Activated CD8-positive, alpha-beta memory T cell treated with anti-CD3 and anti-CD28 coated beads, Interleukin-2, amount 50 U/mL, for 24 hours (primary cell): ENCODE measurements around the gene PON2.

Experiments used
- DNase-seq: peaks from one replicate; pipeline ENCODE4 v3.0.0-alpha.2; 2020; ENCODE audit errors: extremely low read depth

Gene PON2

DNA sequence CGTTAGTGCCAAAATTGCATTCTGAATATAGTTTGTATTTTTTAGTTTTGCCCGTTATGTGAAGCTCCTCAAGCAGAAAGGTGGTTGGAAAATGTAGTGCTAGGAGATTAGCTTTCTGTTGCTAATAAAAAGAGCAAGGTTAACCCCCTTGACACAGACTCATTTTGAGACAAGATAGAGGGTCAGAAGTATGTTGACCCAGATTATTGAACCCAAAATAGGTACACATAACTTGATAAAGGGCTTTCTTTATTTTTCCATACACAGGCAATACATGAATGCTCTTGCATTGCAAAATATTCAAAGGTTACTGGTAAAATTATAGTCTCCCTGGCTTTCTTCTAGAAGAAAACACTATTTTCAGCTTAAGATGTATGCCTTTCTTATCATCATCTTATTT is 10.0 kb upstream of the PON2 start:
- no peak for DNase-seq

DNA sequence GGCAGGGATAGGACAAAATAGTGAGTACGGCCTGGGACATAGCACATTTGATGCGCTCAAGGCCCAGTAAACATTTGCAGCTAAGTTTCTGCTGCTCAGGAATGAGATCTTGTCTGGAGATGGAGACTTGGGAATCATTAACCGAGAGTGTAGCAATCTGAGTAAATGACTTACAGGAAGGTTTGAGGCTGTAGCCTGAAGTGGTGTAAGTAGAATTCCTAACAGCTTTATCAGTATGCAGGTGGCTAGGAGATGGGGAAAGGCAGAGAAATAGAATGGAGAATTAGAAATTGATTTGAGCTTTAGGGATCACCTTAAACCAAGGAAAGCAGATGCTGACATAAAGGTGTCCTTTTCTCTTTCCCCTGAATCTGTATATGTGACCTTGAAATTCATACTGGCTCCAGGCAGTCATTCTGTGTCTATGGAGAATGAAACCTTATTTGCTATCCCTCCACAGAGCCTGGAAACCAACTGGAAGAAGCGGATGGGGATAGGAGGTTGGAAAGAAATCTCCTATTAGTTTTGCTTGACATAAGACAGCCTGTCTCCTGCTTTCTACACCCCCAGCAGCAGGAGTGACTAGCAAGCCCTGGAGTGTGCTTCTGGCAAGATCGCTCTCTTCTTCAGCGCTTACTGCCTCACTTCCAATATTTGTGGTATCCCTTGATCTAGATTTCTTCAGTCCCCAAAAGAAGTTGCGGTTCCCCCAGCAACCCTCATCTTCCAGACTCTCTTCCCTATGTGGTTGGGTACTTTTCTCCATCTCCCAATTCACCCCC is 6.4 kb upstream of the PON2 start:
- no peak for DNase-seq

DNA sequence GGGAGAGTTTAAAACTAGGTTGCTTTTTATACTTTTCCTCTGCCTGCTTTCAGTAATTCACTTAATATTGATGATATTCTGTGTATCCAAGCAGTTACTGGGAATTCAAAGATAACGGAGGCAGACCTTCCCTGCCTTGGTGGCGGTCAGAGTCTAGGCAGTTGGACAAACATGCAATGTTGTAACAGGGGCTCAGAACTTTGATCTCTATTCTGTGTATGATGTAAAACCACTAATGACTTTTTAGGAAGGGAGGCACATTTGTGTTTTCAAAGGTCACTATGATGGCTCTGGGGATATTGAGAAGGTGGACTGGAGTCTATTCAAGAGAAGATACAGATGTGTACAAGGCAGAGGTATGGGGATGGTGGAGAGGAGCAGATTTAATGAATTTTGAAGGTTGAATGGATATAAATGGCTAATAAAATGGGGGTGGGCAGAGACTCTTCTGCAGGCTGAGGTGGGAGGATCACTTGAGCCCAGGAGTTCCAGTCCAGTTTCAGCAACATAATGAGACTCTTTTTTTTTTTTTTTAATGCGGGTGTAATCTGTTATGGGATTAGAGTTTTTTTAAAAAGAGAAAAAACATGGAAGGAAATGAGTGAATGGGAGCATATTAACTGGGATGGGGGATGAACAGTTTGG is 5.7 kb upstream of the PON2 start:
- DNase-seq, result no peak

DNA sequence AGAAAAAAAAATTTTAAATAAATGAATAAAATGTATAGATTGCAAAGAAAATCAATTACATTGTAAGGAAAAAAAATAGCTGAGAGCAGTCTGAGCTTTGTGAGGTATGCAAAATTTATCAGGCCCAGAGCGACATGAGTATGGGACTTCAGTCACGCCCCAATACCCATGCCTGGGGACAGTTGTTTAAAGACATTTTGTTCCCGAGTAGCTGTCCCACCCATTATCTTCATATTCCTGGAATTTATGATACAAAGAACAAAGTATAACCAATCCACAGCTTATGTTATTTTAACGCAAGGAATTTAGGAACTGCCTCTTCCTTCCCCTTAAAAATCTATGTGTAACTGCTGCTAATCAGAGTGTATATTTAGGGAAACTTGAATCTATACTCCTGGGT is 1.6 kb upstream of the PON2 start:
- DNase-seq, result no peak

DNA sequence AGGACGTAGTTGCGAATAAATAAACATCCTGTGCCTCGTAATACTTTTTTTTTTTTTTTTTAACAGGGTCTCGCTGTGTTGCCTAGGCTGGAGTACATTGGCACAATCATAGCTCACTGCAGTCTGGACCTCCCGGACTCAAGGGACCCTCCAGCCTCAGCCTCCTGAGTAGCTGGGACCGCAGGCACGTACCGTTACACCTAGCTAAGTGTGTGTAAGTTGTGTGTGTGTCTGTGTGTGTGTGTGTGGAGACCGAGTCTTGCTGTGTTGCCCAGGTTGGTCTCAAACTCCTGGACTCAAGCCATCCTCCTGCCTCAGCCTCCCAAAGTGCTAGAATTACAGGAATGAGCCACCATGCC is 573 bp upstream of the PON2 start:
- DNase-seq, result no peak

DNA sequence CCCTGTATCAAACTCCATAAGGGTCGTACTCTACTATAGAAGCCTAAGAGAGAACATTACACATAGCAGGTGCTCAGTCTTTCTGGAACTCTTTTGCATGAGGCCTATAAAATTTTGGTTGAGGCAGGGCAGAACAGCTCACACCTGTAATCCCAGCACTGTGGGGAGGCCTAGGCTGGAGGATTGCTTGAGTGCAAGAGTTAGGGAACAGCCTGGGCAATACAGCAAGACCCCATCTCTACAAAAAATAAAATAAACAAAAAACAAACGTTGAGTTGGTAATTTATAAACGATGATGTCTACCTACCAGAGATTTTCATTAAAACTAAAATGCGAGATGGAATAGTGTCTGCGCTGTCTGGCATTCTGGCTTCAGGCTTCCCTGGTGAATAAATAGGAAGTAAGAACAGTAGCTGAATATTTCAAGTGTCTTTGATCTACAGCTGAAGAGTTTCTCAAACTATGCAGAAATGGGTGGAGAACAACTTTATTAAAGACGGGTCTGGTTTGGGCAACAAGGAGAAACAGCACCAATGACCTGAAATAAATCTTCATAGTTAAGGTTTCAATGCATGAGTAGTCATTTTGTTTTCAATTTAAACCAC is 774 bp downstream of the PON2 start:
- DNase-seq, result no peak

DNA sequence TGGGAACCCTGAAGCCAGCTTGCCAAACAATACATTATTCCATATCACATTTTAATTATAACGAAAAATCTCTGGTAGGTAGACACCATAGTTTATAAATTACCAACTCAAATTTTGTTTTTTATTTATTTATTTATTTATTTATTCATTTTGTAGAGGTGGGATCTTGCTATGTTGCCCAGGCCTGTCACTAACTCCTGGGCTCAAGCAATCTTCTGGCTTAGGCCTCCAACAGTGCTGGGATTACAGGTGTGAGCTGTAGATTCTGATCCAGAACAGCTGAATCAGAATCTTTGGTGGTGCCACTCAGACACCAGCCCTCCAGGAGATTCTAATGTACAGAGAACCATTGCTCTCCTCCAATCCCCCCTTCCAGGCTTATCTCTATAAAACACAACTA is 1.7 kb downstream of the PON2 start:
- DNase-seq, result no peak

DNA sequence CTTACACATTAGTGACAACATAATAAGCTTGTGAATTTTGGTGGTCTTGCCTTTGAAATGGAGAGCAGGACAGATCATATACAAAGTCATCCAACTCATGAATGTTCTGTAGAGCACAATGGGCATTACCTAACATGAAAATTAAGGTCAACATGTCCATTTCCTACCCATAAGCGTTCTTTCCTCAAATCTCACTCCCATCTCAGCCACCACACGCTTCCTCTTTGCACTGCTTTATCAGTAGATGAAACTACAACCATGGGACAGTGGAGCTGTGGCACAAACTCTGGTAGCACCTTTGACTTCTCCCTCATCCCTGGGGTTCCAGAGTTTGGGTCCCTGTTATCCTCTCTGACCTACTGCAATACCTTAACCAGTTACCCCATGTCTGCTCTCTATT is 2.2 kb downstream of the PON2 start:
- DNase-seq, result no peak

DNA sequence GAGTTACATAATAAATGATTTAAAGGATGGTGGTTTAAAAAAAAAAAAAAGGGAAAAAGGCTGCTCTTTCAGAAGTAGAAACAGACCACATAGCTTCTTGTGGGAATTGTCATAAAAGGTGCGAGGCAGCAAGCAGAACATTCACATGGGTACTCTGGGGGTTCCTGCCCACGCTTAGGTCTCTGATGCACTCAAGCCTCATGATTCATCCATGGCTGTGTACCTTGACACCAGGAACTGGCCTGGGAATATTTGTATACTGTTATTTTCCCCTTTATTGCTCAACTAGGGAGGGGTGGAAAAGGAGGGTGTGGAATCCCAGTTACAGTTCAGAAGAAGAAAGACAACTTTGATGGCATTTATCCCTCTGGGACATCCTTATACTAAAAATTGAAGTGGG is 4.0 kb downstream of the PON2 start:
- no peak for DNase-seq

DNA sequence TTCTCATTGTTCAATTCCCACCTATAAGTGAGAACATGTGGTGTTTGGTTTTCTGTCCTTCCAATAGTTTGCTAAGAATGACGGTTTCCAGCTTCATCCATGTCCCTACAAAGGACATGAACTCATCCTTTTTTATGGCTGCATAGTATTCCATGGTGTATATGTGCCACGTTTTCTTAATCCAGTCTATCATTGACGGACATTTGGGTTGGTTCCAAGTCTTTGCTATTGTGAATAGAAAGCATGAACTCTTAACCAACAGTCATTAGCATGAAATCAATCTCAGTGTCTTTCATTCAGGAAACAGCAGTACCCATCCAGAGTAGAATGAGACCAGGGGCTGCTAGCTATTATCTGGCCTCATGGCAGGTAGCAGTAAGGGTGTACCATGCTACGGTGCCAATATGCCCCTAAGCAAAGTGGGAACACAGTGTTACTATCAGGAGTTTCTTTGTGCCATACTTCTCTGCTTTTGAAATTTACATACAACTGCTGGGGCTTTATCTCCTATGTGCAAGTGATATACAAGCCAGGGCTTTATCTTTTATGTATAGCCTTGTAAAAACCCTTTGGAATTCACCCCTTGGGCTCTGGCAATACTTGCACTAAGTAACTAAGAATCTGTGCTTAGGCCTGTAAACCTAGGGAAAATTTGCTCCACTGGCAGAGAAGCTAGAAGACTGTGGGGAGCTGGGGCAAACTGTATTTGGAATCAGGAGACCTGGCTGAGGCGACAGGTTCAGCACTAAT is 5.4 kb downstream of the PON2 start:
- DNase-seq, result no peak

DNA sequence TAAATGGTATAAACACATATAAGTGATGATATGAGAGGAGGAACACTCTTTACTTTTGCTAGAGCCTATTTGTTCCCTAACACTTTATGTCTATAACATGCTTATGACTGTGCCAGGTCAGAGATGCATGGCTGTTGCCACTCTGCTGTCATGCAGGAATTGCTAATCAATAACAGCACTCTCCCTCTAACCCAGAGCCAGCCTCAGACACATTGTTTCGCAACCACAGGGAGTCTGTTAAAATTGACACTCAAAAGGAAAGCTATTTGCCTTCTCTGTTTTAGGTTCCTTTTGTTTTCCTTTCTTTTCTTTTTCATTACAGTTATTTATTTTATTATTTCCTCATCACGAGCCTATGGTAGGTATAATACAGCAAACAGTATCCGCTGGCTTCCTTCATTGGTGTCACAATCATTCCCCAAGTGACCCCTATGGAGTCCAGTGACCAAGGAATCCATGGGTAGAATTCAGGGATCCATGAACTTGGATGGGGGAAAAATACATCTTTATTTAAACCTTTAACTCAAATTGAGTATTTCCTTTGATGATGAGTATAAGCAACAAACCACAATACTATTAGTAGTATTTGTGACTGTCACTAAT is 6.8 kb downstream of the PON2 start:
- no peak for DNase-seq

DNA sequence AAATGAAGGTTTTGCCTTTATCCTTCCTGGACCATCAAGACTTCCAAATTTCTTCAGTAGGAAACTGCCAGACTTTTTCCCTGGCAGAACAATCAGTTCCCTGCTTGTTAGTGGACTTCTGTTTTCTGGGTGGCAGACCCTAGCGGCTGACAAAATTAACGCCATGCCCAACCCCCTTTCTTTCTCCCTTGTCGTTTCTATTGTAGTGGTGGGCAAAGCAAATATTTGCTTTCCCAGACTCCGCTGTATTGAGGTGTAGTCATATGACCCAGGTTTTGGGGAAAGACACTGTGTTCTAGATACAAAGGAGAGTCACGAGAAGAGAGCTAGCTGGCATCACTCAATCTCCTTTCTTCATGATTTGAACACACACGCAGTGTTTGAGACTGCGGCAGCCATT is 7.7 kb downstream of the PON2 start:
- DNase-seq, result no peak

DNA sequence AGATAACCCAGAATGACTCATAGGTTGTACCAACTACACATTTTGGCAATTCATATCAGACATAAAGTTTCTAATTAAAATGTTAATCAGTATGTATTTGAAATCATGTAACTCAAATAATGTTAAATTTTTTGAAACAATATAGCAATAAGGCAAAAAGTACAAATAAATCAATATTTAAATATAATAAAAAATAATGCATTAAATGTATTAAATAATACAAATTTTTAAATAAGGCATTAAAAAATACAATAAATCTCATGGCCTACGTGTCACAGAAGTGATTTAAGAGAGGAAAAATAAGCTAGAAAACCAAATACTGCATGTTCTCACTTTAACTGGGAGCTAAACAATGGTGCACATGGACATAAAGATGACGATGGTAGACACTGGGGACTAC is 9.1 kb downstream of the PON2 start:
- DNase-seq, result no peak

DNA sequence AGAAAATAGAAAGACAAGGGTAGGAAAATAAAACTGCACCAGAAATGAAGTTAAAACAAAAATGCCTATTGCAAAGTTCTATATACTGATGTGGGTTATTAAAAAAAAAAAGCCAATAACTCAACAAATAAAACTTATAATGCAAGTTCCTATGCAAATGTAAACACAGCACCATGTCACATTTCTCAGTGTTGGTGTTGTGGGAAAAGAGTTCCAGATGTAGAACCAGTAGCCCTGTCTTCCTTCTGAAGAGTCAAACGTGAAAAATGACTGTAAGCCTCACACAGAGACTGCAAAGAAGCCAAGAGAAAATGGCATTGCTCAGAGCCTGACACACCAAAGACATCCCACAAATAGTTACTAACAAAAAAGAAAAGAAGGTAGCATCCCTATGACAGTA is 10.1 kb downstream of the PON2 start:
- no peak for DNase-seq

DNA sequence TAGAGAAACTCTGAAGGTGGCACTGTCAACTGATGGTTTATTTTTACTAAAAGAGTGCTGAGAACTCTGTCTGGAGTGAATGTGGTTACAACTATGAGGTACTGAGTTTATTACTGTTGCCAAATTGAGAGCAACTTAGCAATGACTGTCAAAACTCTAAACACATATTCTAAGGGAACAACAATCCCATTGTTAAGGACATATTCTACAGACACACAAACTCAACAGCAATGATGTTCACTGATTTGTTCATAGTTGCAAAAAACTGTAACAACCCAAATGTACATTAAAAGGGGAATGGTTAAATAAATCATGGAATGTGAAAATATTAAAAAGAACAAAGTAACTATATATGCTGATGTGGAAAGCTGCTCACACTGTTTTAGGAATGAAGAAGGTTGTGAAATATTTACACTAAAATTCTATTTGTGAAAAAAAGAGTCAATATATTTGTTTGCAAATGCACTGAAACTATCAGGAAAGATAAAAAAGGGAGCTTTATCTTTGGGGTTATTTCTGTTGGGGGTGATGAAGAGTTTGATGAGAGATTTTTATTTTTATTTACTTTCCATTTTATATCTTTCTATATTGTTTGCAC is 12.9 kb downstream of the PON2 start:
- DNase-seq, result no peak

DNA sequence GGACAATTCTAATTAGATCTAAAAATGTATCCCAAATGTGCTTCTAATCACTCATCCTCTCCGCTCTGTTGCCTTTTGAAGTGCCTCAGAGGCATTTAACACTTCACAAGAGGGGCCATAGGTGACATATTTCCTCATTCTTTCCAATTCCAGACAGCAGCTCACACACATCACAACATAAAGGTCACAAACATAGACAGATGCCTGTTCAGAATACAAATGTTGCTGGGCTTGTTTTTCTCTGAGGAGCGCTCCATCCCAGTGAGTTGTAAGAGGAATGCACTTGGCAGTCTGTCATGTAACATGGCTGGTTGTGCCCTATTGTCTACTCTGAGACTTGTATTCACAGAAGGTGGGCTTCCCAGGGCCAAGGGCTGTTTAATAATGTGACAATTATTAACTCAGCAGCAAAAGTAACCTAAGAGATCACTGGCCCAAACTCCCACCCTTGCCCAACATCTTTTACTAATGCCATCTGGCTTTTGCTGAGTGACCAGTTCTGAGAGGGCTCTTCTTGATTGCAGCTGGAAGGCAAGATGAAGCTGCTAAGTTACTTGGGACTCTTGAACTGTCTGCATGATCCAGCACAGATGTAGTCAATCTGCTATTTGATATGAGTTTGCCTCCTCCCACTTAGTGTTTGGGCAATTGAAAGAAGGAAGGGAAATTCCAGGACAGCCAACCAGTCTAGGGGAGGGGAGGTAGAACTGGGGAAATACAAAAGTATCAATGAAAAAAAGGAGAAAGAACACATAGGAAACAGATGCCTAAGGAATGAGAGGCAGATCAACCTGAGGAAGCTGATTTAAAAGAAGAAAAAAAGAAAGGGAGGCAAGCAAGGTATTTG is 13.6 kb downstream of the PON2 start:
- DNase-seq, result no peak

DNA sequence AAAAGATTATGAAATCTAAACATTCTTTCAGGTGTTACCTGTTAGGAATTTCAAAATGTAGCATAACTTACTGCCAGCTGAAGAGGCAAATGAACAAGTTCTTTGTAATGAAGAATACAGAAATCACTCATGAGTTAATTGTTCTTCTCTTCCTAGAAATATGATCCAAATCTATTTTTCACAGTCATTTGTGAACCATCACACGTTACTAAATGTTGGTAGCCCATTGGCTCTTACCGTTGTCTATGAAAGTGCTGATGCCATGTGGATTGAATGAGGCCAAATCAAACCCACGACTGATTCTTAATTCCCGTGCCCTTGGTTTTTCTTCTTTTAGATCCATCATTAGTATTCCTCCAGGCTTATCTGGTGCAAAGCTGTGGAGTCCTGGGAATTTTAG is 22.8 kb downstream of the PON2 start:
- DNase-seq, result no peak

DNA sequence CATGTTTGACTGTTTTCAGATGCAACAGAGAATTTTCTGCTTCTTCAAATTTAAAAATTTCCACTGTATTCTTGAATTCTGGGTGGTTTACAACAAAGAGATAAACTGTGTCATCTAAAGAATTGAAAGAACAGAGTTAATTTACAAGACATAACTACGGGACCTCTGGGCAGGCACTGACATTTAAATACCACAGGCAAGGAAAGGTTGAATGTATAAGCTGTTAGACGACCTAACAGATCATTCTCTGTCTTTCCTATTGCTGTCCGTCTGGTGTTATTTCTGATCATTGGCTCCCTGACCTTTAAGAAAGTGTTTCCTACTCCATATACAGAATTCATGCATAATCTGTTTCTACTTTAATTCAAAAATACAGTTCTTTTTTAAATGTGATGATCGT is 23.2 kb downstream of the PON2 start:
- DNase-seq, result no peak

DNA sequence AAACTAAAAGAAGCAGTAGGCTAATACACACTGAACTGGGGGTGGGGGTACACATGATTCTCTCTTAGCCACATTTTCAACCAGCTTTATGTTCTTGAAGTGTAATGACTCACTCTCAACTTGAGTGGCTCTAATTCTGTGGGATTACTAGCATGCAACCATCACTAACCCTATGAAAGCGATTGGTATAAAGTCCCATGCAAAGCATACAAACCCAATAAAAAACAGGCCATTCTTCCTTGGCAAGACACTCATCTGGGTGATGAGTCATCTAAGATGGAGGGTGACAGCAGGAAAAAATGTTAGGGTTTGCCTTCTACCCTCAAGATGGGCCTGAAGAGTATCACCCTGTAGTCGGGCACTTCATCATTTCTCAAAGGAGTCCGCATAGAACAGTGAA is 23.8 kb downstream of the PON2 start:
- DNase-seq, result no peak

DNA sequence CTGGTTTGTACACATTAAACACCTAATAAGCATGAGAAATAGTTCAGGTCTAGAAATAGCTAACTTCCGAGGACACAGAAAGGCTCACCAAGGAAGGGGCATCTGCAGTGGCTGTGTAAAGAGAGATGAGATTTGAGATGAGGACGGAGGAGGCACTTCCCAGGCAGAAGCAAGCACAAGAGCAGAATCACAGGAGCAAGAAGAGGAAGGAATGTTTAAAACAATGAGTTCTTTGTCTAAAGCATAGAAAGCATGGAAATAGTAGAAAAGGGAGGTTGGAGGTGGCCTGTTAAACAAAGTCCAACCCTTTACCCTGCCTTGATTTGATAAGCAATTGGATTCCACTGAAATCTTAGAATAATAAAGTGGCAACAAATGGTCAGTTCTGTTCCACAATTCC is 27.1 kb downstream of the PON2 start:
- DNase-seq, result no peak

DNA sequence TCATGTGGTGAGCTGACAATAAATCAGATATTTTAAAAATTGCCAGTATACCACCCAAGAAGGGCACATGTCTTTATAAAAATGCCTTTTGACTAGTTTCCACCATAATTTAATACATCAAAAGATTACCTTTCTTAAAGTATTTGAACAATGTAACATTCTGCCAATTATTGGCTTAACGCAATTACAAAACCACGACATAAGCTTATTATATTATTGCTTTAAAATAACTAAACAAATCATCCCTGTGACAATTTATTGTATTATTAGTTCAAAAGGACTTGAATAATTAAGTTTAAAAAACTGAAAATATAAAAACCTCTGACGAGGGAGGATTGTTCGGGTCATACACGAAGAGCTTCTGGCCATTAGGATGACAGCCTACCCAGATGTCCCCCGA is 29.0 kb downstream of the PON2 start:
- DNase-seq, result no peak
